NCI-H510A treated with DMSO at 0.1 percent for 48 hours (cell line): ENCODE data around the gene PRDX5.

Source experiments
- DNase-seq: peaks from one replicate; lab custom pipeline; 2025; lab: John Stamatoyannopoulos, UW

PRDX5 gene

GRCh38 chr11:64362339-64362738 lies 44.4 kb downstream of the PRDX5 start:
- no peak for DNase-seq

GRCh38 chr11:64364435-64364834 lies 46.5 kb downstream of the PRDX5 start:
- no peak for DNase-seq

GRCh38 chr11:64364911-64365310 lies 47.0 kb downstream of the PRDX5 start:
- DNase-seq, result no peak

DNA sequence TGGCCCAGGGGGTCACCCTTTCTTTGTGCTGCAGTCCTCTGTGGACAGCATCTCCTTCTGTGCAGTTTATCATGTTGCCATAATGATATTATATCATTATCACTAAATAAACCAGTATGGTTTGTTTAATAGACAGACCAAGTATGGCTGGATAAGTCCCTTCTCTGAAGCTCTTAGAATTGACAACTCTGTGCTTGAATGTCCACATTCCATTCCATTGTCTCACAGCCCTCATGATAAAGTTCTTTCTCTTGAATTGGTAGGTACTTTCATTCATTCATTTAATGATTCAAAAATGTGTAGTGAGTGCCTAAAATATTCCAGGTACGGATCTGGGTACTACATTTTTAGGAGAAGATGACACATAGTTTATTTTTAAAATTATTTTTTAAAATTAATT lies 48.8 kb downstream of the PRDX5 start:
- DNase-seq, result no peak

- no peak for DNase-seq
Observed at GRCh38 chr11:64367931-64368672, 50.2 kb downstream of the PRDX5 start.

DNA sequence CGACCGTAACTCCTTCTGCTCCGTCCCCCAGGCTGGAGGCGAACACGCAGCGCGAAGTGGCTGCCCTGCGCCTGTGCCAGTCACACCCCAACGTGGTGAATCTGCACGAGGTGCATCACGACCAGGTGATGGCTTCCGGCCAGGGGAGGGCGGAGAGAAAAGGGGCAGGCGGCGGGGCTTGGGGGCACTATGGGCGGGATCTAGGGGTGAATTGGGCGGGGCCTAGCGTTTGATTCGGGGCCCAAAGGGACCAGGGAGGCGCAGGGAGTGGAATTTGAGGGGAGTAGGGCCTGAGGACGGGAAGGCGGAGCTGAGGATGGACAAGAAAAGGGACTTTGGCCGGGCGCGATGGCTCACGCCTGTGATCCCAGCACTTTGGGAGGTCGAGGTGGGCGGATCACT lies 50.8 kb downstream of the PRDX5 start:
- DNase-seq, result no peak

GRCh38 chr11:64369440-64370421 lies 51.8 kb downstream of the PRDX5 start:
- DNase-seq, result no peak

- no peak for DNase-seq
Observed at GRCh38 chr11:64371201-64371600, 53.3 kb downstream of the PRDX5 start.
